Glutamatergic neuron (in vitro differentiated cells): Measurements from ENCODE around the gene HERC5. TPM values are rescaled to one million over a fixed set of nuclear protein-coding genes. Genes with fewer than 3 reads are reported as not detected.
A peak's percentile ranks its signal among the peaks of the same experiment; 100 is the strongest.

Experiments
- DNase-seq: peaks from one replicate; pipeline ENCODE4 v3.0.0; 2022
- H3K27ac Mint-ChIP-seq: one replicate; pipeline ENCODE4 v1.8.0; 2020; ENCODE audit warnings: mild to moderate bottlenecking, mixed read lengths, inconsistent platforms; ENCODE audit not compliant: unreplicated experiment
- H3K27me3 Mint-ChIP-seq: one replicate; pipeline ENCODE4 v1.8.0; 2020; ENCODE audit warnings: mild to moderate bottlenecking, moderate library complexity, mixed read lengths, inconsistent platforms; ENCODE audit not compliant: unreplicated experiment
- H3K36me3 Mint-ChIP-seq: one replicate; pipeline ENCODE4 v1.8.0; 2020; ENCODE audit warnings: mild to moderate bottlenecking, mixed read lengths, inconsistent platforms; ENCODE audit not compliant: unreplicated experiment
- H3K4me1 Mint-ChIP-seq: one replicate; pipeline ENCODE4 v1.8.0; 2020; ENCODE audit warnings: mild to moderate bottlenecking, low read depth, mixed read lengths, inconsistent platforms; ENCODE audit not compliant: unreplicated experiment
- H3K4me3 Mint-ChIP-seq: one replicate; pipeline ENCODE4 v1.8.0; 2020; ENCODE audit warnings: mild to moderate bottlenecking, mixed read lengths, inconsistent platforms; ENCODE audit not compliant: unreplicated experiment
- H3K9me3 Mint-ChIP-seq: one replicate; pipeline ENCODE4 v1.8.0; 2020; ENCODE audit warnings: mild to moderate bottlenecking, moderate library complexity, mixed read lengths, inconsistent platforms; ENCODE audit not compliant: unreplicated experiment
- long read RNA-seq: library from polyadenylated mRNA; unstranded; transcript quantifications from one replicate; pipeline ENCODE4 v2.0.0, GENCODE V29; 2020; ENCODE audit not compliant: unreplicated experiment
- total RNA-seq: library from RNA; stranded (reverse); fragmentation: NEBNext Ultra II Directional; extraction: Animal tissue kit (Norgen Biotek cat#: 25700); gene quantifications from one replicate; pipeline ENCODE4 v1.2.1, GENCODE V29; 2021; ENCODE audit not compliant: unreplicated experiment
- TF ChIP-seq, protein P1 (sequence below): fragments of 200-600 bp; sonication (generic); IDR thresholded peaks from one replicate; pipeline ENCODE4 v1.5.0; 2021; ENCODE audit not compliant: partially characterized antibody, unreplicated experiment

Gene HERC5
- total RNA-seq: 0.27 TPM
- long read RNA-seq: 0 reads

DNA sequence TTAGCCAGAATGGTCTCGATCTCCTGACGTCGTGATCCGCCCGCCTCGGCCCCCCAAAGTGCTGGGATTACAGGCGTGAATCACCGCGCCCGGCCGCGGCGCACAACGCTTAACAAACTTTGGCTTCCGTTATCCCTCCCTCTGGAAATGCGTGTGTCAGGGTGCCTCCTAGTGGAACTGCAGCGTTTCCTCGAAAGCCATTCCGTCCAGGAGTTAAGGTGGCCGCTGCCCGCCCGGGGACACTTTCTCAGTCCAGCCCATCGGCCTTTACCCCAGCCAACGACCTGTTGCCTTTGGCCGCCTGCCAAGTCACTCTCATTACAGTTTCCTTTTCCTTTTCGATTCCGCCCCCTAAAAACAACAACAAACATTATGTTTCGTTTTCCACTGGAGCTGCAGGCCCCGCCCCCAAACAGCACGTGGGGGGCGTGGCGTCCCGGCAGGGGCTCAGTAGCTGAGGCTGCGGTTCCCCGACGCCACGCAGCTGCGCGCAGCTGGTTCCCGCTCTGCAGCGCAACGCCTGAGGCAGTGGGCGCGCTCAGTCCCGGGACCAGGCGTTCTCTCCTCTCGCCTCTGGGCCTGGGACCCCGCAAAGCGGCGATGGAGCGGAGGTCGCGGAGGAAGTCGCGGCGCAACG is at the start of gene HERC5:
TSS of gene HERC5 (plus strand) at position 450 of the 637 bp plus-strand sequence. CDS start at position 601, 151 bp downstream.
- Mint-ChIP-seq H3K36me3 (peaks cover 5% of the 10 kb centered on the region), H3K4me3 (peak within 1 kb of the TSS; percentile 92), H3K4me1 (peaks cover 2% of the 10 kb centered on the region), H3K9me3 (peaks cover 5% of the 10 kb centered on the region), H3K27ac (no peak within 1 kb of the TSS), H3K27me3 (peaks cover 3% of the 10 kb centered on the region)
- peak; percentile 76 for DNase-seq
- TF ChIP-seq, protein P1, sequence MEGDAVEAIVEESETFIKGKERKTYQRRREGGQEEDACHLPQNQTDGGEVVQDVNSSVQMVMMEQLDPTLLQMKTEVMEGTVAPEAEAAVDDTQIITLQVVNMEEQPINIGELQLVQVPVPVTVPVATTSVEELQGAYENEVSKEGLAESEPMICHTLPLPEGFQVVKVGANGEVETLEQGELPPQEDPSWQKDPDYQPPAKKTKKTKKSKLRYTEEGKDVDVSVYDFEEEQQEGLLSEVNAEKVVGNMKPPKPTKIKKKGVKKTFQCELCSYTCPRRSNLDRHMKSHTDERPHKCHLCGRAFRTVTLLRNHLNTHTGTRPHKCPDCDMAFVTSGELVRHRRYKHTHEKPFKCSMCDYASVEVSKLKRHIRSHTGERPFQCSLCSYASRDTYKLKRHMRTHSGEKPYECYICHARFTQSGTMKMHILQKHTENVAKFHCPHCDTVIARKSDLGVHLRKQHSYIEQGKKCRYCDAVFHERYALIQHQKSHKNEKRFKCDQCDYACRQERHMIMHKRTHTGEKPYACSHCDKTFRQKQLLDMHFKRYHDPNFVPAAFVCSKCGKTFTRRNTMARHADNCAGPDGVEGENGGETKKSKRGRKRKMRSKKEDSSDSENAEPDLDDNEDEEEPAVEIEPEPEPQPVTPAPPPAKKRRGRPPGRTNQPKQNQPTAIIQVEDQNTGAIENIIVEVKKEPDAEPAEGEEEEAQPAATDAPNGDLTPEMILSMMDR: no peak

DNA sequence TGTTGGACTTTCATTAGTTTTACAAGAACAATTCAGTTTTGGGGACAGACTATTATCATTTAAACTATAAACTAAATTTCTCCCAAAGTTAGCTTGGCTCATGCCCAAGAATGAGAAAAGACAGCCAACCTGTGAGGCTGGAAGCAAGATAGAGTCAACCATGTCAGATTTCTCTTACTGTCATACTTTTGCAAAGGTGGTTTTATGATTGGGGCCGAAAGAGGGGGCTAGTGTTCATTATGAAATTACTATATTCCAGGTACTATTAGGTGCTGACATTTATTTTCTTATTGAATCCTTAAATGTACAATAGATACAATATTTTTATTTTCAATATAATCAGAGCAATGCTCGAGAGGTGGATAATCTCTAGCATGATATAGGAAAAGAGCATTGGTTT is 47.7 kb upstream of the HERC5 start:
- no peak overlapping the region for H3K27ac Mint-ChIP-seq
- TF ChIP-seq, protein P1: no peak
- H3K9me3 Mint-ChIP-seq: no peaks in the 10 kb centered on the region
- no peak overlapping the region for H3K4me3 Mint-ChIP-seq
- H3K36me3 Mint-ChIP-seq: no peaks in the 10 kb centered on the region
- no peaks in the 10 kb centered on the region for H3K27me3 Mint-ChIP-seq
- no peaks in the 10 kb centered on the region for H3K4me1 Mint-ChIP-seq
- no peak for DNase-seq

DNA sequence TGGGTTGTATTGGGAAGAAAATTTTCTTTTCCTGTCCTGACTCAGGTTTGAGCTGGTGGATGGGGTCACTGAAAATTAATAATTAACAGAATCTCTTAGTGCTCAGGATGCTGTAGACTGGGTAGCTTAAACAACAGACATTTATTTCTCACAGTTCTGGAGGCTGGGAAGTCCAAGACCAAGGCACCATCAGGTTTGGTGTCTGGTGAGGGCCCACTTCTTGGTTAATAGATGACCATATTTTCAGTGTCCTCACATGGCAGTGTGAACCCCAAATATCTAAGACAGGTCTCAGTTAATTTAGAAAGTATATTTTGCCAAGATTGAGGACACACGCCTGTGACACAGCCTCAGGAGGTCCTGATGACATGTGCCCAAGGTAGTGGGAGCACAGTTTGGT is 47.1 kb upstream of the HERC5 start:
- Mint-ChIP-seq H3K4me3 (no peak overlapping the region), H3K4me1 (no peaks in the 10 kb centered on the region), H3K27ac (no peak overlapping the region), H3K9me3 (no peaks in the 10 kb centered on the region), H3K36me3 (no peaks in the 10 kb centered on the region), H3K27me3 (no peaks in the 10 kb centered on the region)
- DNase-seq: no peak
- TF ChIP-seq, protein P1: no peak

DNA sequence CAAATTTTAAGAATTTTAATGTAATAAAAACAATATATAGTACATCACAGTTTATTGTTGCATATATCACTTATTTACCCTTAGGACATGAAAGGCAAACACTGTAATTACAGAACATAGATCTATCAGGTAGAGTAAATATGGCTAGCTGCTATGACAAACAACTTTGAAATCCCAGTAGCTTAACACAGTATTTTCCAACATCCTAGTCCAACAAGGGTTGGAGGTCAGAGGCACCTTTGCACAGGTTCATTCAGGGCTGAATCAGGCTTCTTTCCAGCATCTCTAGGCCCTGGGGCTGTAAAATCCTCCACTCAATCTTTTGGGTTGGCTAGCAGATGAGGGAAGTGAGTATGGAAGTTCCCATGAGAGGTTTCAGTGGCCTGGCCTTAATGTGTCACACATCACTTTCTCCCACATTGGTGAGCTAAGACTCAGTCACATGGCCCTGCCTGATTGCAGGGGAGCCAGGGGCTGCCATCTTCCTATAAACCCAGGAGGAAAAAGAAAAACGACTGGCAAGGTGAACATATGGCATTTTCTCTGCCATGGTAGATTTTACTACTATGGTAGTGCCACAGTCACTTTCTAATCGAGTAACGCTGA is 45.3 kb upstream of the HERC5 start:
- TF ChIP-seq, protein P1: no peak
- no peak overlapping the region for H3K4me3 Mint-ChIP-seq
- H3K4me1 Mint-ChIP-seq: no peaks in the 10 kb centered on the region
- no peaks in the 10 kb centered on the region for H3K36me3 Mint-ChIP-seq
- DNase-seq: no peak
- no peaks in the 10 kb centered on the region for H3K9me3 Mint-ChIP-seq
- no peaks in the 10 kb centered on the region for H3K27me3 Mint-ChIP-seq
- no peak overlapping the region for H3K27ac Mint-ChIP-seq

DNA sequence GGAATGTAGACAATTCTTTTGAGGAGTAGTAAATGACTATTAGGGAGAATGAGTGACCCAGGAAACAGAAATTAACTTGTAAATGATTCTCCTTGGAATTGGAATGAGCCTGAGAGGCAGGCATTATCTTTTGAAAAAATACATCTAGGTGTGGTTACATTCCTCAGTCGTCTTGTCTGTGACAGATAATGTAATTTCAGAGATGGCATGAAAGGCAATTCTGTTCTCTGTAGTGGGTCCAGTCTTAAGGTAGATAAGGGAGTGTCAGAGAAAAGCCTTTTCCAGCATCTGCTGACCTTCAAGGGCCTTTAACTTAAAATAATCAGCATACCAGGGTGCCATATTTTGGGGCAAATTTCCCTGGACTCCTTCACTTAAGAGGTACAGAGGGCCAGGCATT is 43.1 kb upstream of the HERC5 start:
- no peaks in the 10 kb centered on the region for H3K4me1 Mint-ChIP-seq
- no peaks in the 10 kb centered on the region for H3K36me3 Mint-ChIP-seq
- TF ChIP-seq, protein P1: no peak
- no peak overlapping the region for H3K27ac Mint-ChIP-seq
- no peak for DNase-seq
- H3K9me3 Mint-ChIP-seq: no peaks in the 10 kb centered on the region
- H3K4me3 Mint-ChIP-seq: no peak overlapping the region
- no peaks in the 10 kb centered on the region for H3K27me3 Mint-ChIP-seq
